ENCODE data around the gene TAPBPL.
"Not testable (repeated sequence)": the region's sequence is repeated elsewhere in the genome, so short reads cannot be mapped to it uniquely, and the experiment has no call there.

The TAPBPL gene

DNA sequence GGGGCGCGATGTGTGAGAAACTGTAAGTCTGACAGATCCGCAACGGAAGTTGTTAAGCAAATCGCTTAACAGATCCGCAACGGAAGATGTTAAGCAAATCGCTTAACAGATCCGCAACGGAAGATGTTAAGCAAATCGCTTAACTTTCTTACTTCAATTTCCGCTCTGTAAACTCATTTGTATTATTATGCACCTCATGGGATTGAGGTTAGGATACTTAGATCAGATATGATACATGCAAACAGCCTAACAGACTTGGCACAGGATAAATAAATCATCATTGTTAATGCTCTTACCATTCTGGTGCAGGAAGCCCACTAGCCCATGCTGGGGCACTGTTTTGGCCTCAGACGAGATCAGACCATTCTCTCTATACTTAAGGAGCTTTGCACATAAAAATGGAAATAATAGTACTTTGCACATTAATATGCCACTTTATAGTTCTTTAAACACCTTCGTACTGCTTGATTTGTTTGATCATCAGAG, 42.5 kb downstream of the TAPBPL start:
- no peak for DNase-seq

DNA sequence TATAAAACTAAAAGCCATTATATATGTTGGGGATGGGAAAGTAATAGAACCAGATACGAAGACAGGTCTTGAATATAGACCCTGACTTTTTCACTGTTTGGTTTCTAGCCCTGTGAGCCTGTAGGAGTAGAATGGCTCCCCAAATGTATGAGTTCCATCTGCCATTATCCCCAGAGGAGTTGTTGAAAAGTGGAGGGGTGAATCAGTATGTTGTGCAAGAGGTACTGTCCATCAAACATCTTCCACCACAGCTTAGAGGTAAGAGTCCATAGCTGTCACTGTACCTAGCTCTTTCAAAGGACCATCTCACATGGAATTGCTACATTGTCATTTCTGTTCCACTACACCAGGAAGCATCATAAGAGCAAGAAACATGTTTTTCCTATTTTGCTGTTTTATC, 43.1 kb downstream of the TAPBPL start:
- no peak for DNase-seq

DNA sequence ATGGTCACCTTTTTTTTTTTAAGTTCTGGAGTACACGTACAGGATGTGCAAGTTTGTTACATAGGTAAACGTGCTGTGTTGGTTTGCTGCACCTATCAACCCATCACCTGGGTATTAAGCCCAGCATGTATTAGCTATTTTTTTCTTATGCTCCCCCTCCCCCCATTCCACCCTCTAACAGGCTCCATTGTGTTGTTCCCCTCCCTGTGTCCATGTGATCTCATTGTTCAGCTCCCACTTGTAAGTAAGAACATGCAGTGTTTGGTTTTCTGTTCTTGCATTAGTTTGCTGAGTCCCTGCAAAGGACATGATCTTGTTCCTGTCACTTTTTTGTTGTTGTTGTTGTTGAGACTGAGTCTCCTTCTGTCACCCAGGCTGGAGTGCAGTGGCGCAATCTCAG, 45.4 kb downstream of the TAPBPL start:
- DNase-seq = not testable (repeated sequence)

DNA sequence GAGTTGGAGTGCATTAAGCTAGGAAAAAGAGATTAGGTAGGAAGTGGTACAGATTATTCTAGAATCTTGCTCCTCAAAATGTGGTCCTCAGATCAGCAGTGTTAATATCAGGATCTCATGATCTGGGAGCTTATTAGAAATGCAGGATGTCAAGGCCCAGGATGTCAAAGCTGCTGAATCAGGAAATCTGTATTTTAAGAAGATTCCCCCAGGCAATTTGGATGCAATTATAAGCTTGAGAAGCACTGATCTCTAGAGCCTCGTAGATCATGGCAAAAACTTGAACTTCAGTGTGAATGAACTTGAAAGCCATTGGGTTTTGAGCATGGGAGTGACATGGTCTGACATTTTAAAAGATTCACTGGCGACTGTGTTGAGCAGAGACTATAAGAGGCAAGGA, 48.6 kb downstream of the TAPBPL start:
- DNase-seq = no peak

DNA sequence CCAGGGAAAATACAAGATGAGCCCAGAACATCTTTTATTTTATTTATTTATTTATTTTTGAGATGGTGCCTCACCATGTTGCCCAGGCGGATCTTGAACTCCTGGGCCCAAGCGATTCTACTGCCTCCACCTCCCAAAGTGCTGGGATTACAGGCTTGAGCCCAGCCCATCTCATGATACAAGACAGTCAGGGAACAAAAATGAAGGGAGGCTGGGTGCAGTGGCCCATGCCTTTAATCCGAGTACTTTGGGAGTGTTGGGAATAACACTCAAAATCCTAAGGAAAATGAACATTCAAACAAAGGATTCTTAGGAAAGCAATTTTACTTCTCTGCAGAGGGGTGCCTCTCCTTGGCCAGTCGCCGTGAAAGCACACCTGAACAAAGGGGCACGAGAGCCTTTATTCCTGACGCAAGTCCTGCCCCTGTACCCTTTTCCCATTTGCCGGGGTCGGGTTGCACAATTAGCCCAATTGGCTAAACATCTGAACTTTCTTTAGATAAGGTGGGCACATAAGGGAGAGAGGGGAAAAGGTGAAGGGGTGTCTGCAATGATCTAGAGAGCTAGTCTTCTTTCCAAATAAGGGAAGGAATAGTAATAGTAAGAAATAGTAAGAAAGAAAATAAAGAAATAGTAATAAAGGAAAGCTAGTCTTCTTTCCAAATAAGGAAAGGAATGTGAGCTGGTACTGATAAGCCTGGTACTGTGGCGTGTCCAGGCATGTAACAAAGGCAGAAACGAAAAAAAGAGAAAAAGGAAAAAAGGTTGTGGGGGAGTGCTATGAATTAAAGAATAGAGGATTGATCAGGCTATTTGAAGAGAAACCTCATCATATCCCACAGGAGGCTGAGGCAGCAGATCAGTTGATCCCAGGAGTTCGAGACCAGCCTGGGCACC, 55.5 kb downstream of the TAPBPL start:
- DNase-seq = no peak

DNA sequence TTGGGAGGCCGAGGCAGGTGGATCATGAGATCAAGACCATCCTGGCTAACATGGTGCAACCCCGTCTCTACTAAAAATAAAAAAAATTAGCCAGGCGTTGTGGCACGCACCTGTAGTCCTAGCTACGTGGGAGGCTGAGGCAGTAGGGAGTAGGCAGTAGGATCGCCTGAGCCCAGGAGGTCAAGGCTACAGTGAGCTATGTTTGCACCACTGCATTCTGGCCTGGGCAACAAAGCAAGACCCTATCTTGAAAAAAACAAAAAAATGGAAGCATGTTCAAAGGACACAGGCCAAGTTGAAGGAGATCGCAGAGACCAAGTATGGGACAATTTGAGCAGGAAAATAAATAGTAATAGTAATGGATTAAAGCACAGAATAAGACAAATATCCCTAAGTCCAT, 56.2 kb downstream of the TAPBPL start:
- DNase-seq = no peak
